GM19463 (cell line): ENCODE results near the gene SEC22C.
A peak's percentile ranks its signal among the peaks of the same experiment; 100 is the strongest.
"Not testable (repeated sequence)": the region's sequence is repeated elsewhere in the genome, so short reads cannot be mapped to it uniquely, and the experiment has no call there.

Experiments used
- ATAC-seq: cut with Tn5 transposase; IDR thresholded peaks from one replicate; pipeline ENCODE4 v1.9.1; 2021; ENCODE audit warnings: mild to moderate bottlenecking, moderate library complexity; ENCODE audit not compliant: unreplicated experiment

The SEC22C gene

GRCh38 chr3:42581709-42582473 lies at the start of gene SEC22C:
Gene SEC22C, minus strand, starts transcription at chr3:42581967. Its CDS starts 12,921 bp downstream, at chr3:42569046.
- peak; percentile 90 for ATAC-seq

- ATAC-seq = no peak
Measured at GRCh38 chr3:42613462-42613861, 31.7 kb upstream of the SEC22C start.

GRCh38 chr3:42612928-42613327 lies 31.2 kb upstream of the SEC22C start:
- no peak for ATAC-seq

- no peak for ATAC-seq
Measured at GRCh38 chr3:42612217-42612616, 30.4 kb upstream of the SEC22C start.

GRCh38 chr3:42610976-42611375 lies 29.2 kb upstream of the SEC22C start:
- ATAC-seq = no peak

- no peak for ATAC-seq
Measured at GRCh38 chr3:42608581-42608980, 26.8 kb upstream of the SEC22C start.

- ATAC-seq = no peak
Measured at GRCh38 chr3:42605546-42606173, 23.9 kb upstream of the SEC22C start.

GRCh38 chr3:42602961-42603360 lies 21.2 kb upstream of the SEC22C start:
- ATAC-seq = no peak

- ATAC-seq = no peak
Measured at GRCh38 chr3:42601896-42602581, 20.3 kb upstream of the SEC22C start.

GRCh38 chr3:42600958-42601675 lies 19.4 kb upstream of the SEC22C start:
- peak; percentile 23 for ATAC-seq

GRCh38 chr3:42600111-42600957 lies 18.6 kb upstream of the SEC22C start, which contains the start of gene NKTR:
Gene NKTR, plus strand, starts transcription at chr3:42600686. Its CDS starts 321 bp downstream, at chr3:42601007.
- ATAC-seq = peak; percentile 82

- not testable (repeated sequence) for ATAC-seq
Measured at GRCh38 chr3:42597098-42597497, 15.3 kb upstream of the SEC22C start.

- ATAC-seq = no peak
Measured at GRCh38 chr3:42595682-42596081, 13.9 kb upstream of the SEC22C start.

GRCh38 chr3:42593635-42594034 lies 11.9 kb upstream of the SEC22C start:
- ATAC-seq = no peak

- ATAC-seq = no peak
Measured at GRCh38 chr3:42591811-42592210, 10.0 kb upstream of the SEC22C start.

GRCh38 chr3:42590989-42591756 lies 9.4 kb upstream of the SEC22C start:
- ATAC-seq = no peak

GRCh38 chr3:42589382-42590109 lies 7.8 kb upstream of the SEC22C start:
- ATAC-seq = no peak

GRCh38 chr3:42588625-42589024 lies 6.9 kb upstream of the SEC22C start:
- ATAC-seq = no peak
